Fibroblast of villous mesenchyme (primary cell): ENCODE measurements around the gene VASN. TPM values are rescaled to one million over a fixed set of nuclear protein-coding genes. Genes with fewer than 3 reads are reported as not detected.
A peak's percentile ranks its signal among the peaks of the same experiment; 100 is the strongest.

Experiments used
- DNase-seq: peaks from one replicate; pipeline ENCODE4 v3.0.0-alpha.2; 2010; ENCODE audit warnings: low read depth
- H3K4me3 ChIP-seq: 2 replicates; pipeline ENCODE4 v1.5.1; 2011; ENCODE audit warnings: low read depth, mild to moderate bottlenecking, low read length
- total RNA-seq: library from RNA; depleted of rRNA; stranded (reverse); fragments of >200 nt; gene quantifications from 2 replicates; pipeline ENCODE4 v1.2.3, GENCODE V29; 2012
- TF ChIP-seq, protein P1 (sequence below): IDR thresholded peaks from 2 replicates; pipeline ENCODE4 v1.5.1; 2012; ENCODE audit warnings: low read depth, mild to moderate bottlenecking, low read length; ENCODE audit not compliant: insufficient read depth

The VASN gene
- total RNA-seq, 1 donor: 133 TPM

DNA sequence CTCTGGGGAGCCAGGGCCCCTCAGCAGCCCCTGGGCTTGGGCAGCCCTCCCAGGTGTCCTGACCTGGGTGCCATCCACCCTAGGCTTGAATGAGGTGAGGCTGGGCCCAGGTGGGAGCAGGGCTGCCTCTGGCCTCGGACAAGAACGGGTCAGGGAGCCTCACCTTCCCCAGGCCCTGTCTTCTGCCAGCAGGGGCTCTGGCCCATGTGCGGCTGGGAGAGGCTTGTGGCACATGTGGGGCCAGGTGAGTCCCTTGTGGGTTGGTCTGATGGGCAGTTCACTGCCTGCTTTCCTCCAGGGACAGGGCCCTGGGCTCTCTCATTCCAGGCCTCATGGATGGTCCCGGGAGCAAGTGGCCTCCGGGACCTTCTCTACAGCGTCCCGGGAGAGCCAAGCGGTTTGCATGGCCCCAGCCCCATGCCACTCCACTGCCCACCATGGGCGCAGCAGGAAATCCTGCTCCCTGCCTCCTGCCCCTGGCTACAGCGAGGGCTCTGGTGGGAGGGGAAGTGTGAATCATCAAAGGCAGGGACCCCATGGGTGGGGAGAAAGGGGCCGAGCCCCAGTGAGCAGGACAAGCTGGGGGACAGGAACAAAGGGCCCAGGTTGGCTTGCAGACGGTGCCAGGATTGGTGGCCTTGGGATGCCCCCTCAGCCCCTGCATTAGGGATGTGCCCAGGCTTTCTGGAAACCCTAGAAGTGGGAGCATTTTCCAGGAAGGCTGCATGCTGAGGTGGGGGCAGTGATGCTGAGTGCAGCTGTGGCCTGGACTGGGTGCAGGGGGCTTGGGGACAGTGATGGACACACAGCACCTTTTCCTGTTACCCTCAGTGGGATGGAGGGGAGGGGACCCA lies 12.2 kb downstream of the VASN start:
- no peak overlapping the region for H3K4me3 ChIP-seq
- no peak for DNase-seq
- TF ChIP-seq, protein P1, sequence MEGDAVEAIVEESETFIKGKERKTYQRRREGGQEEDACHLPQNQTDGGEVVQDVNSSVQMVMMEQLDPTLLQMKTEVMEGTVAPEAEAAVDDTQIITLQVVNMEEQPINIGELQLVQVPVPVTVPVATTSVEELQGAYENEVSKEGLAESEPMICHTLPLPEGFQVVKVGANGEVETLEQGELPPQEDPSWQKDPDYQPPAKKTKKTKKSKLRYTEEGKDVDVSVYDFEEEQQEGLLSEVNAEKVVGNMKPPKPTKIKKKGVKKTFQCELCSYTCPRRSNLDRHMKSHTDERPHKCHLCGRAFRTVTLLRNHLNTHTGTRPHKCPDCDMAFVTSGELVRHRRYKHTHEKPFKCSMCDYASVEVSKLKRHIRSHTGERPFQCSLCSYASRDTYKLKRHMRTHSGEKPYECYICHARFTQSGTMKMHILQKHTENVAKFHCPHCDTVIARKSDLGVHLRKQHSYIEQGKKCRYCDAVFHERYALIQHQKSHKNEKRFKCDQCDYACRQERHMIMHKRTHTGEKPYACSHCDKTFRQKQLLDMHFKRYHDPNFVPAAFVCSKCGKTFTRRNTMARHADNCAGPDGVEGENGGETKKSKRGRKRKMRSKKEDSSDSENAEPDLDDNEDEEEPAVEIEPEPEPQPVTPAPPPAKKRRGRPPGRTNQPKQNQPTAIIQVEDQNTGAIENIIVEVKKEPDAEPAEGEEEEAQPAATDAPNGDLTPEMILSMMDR: no peak

DNA sequence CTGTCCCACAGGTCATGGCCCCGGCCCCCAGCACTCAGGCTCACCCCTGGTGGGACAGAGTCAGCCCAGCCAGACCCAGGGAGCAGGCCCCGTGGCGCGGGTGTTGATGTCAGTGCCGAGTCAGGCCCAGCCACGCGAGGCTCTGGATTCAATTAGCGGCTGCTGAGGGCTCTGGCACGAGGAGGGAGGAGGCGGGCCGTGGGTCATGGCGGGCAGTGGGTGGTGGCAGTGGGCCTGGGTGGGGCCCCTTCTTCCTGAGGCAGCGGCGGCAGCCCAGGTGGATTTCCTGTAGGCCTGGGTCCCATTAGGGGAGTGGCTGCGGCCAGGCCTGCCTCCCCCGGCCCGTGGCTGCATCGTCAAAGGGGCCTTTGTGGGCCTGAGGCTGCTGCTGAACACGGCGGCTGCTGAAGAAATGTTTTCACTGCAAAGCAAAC lies 12.9 kb downstream of the VASN start:
- TF ChIP-seq, protein P1: no peak
- H3K4me3 ChIP-seq: no peak overlapping the region
- DNase-seq: peak; percentile 62

DNA sequence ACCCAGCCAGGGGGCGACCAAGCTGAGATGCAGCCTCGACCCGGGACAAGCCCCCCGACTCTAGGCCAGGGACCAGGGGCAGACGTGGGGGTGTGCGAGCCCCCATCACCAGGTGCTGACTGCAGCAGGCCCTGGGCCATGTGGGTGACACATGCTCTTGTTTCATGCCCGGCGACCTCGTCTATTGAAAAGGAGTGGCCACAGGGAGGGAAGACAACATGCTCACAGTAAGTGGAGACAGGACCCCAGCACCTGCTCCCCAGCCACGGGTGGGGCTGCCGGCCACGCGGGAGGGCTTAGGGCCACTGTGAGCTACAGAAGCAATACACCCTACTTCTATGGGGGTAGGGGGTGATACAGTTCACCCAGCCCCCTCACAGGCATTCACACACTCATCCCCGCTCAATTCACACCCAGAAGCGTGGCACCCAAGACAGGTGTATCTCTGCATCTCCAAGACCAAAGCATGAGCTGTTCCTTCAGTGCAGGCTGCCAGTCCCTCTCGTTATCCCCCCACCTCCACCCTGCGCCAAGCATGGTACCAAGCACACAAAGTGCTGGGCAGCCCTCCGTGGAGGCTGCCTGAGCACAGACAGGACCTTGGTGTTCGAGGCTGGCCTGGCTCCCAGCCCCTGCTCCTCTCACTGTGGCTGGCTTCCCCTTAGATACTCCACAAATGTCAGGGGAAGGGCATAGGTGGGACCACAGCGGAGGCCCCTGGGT lies 13.6 kb downstream of the VASN start:
- DNase-seq: no peak
- no peak overlapping the region for H3K4me3 ChIP-seq
- TF ChIP-seq, protein P1: no peak

DNA sequence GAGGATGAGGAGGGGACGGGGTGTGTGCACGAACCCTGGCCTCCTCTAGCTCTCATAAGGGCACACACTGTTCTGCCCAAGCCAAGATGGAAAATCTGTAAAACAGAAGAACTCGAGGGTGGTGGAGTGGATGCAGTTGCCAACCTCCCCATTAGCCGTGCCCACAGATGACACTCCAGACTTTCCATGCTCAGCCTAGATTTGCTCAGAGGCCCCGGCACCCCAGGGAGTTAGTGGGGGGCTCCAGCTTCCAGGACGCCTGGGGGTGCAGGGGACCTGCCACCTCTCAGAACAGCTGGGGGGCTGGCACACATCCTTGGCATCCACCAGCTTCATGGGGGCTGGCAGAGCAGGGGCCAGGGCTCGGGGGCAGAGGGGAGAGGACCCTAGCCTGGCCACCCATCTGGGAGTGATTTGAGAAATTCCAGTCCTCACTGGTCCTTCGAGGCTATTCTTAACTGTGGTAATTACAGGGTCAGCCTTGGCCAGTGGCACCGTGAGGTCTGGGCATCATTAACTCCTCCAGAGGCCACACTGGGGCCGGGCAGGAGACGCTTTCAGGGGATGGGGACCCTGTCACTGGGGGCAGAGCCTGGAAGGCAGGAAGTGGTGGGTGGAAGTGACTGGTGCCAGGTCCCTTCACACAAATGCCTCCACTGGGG lies 14.3 kb downstream of the VASN start:
- no peak for DNase-seq

DNA sequence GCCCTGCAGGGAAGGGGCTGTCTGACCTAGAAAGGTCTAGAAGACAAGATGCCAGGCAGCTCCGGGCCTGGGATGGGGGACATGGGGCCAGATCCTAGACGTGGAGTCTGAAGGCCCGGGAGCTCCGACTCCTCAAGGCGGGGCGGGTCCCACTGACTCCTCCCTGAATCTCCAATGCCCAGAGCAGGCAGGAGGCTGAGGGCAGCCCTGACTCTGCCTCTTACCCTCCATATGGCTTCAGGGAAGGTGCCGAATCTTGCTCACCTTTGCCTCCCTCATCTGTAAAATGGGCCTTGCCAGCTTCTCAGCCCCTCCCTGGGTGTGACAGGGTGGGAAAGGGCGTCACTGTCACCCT lies 14.8 kb downstream of the VASN start:
- no peak overlapping the region for H3K4me3 ChIP-seq
- TF ChIP-seq, protein P1: no peak
- no peak for DNase-seq

More for the DNA sequence above, 14.3 kb downstream of the VASN start:
- no peak overlapping the region for H3K4me3 ChIP-seq
- TF ChIP-seq, protein P1: no peak

DNA sequence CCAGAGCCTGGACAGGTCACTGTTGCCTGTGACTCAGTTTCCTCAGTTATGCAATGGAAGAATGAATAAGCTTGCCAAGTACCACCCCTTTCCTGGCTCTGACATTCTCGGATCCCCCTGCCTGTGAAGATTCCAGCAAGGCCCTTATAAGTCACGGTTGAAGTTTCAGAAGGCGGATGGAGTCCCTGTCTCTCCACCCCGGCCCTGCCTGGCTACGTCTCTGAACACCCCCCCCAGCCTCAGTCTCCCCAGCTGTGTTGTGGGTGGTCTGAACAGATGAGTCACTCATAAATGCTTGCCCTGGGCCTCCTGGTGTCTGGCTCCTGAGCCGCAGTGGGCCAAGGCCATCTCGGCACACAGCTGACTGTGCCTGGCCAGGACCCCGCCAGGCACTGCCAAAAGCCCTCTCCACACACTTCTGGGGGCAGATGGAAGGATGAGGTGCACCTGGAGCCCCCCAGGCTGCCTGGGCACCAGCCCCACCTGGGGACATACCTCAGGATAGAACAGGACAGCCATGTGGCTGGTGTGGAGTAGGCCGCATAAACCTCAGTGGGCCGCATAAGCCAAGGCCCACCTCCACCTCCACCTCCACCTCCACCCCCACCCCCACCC lies 15.4 kb downstream of the VASN start:
- TF ChIP-seq, protein P1: no peak
- DNase-seq: no peak
- H3K4me3 ChIP-seq: no peak overlapping the region
